K562 (cell line): Measurements from ENCODE around the gene RINL. TPM values are rescaled to one million over a fixed set of nuclear protein-coding genes. Genes with fewer than 3 reads are reported as not detected.
A peak's percentile ranks its signal among the peaks of the same experiment; 100 is the strongest.

ENCODE experiments used
- CHD1 ChIP-seq: fragments of 200-600 bp; sonication (generic); IDR thresholded peaks from one replicate; pipeline ENCODE4 v1.6.1; 2012; ENCODE audit warnings: mild to moderate bottlenecking, moderate library complexity, low read length, inconsistent platforms
- DPF2 ChIP-seq: fragments of 450-650 bp; IDR thresholded peaks from 2 replicates; pipeline ENCODE4 v1.6.1; 2016
- E4F1 ChIP-seq: fragments of 250-450 bp; sonication (Bioruptor Pico); IDR thresholded peaks from 2 replicates; pipeline ENCODE4 v1.5.0; 2021; ENCODE audit warnings: mild to moderate bottlenecking, borderline replicate concordance
- ELK3 ChIP-seq: fragments of 450-650 bp; formaldehyde crosslinking; IDR thresholded peaks from 2 replicates; pipeline ENCODE4 v1.4.0; 2020; ENCODE audit warnings: mild to moderate bottlenecking
- ESRRB ChIP-seq: fragments of 250-450 bp; sonication (Bioruptor Pico); IDR thresholded peaks from 2 replicates; pipeline ENCODE4 v1.5.0; 2020; ENCODE audit warnings: mild to moderate bottlenecking, moderate library complexity, borderline replicate concordance
- ETV6 ChIP-seq, 3 experiments: fragments of 150-350 bp in 1 of 3; sonication (generic) in 1 of 3; formaldehyde crosslinking in 1 of 3; IDR thresholded peaks; 2 replicates each; pipeline versions ENCODE4 v1.6.1 to v1.8.0; 2014 to 2022; ENCODE audit warnings: borderline replicate concordance in 2 of 3, low read depth in 2 of 3, antibody characterized with exemption in 1 of 3, low read length in 1 of 3, mild to moderate bottlenecking in 1 of 3, missing genetic modification reagents in 1 of 3
- HDAC3 ChIP-seq: fragments of 450-650 bp; IDR thresholded peaks from 2 replicates; pipeline ENCODE4 v1.6.1; 2018; ENCODE audit warnings: borderline replicate concordance, mild to moderate bottlenecking, moderate library complexity; ENCODE audit not compliant: partially characterized antibody
- KLF6 ChIP-seq: fragments of 250-450 bp; sonication (Bioruptor Pico); IDR thresholded peaks from 2 replicates; pipeline ENCODE4 v1.4.0; 2020; ENCODE audit warnings: mild to moderate bottlenecking, moderate library complexity, borderline replicate concordance
- L3MBTL2 ChIP-seq: fragments of 450-650 bp; IDR thresholded peaks from 2 replicates; pipeline ENCODE4 v1.6.1; 2016; ENCODE audit warnings: mild to moderate bottlenecking, moderate library complexity
- MTA2 ChIP-seq: fragments of 450-650 bp; IDR thresholded peaks from 2 replicates; pipeline ENCODE4 v1.6.1; 2016; ENCODE audit warnings: low read depth
- NR2F6 ChIP-seq: fragments of 450-650 bp; formaldehyde crosslinking; IDR thresholded peaks from 2 replicates; pipeline ENCODE4 v1.4.0; 2020; ENCODE audit warnings: mild to moderate bottlenecking
- PHF21A ChIP-seq: fragments of 450-650 bp; IDR thresholded peaks from 2 replicates; pipeline ENCODE4 v1.6.1; 2017; ENCODE audit warnings: low read depth, borderline replicate concordance
- POLR3A ChIP-seq: IDR thresholded peaks from 2 replicates; pipeline ENCODE4 v1.6.1; 2011; ENCODE audit warnings: borderline replicate concordance, mild to moderate bottlenecking, moderate library complexity; ENCODE audit not compliant: insufficient read length, insufficient read depth; ENCODE audit errors: extremely low read depth
- RBM14 ChIP-seq: fragments of 200-400 bp; formaldehyde crosslinking; IDR thresholded peaks from 2 replicates; pipeline ENCODE4 v1.6.1; 2018; ENCODE audit warnings: low read depth, mild to moderate bottlenecking, low read length, moderate library complexity, borderline replicate concordance; ENCODE audit not compliant: insufficient read depth
- SP2 ChIP-seq: IDR thresholded peaks from 2 replicates; pipeline ENCODE4 v1.6.1; 2011; ENCODE audit warnings: mild to moderate bottlenecking, low read depth, low read length, moderate library complexity; ENCODE audit not compliant: poor library complexity, severe bottlenecking; ENCODE audit errors: extremely low read depth
- TAF15 ChIP-seq: fragments of 200-400 bp; formaldehyde crosslinking; IDR thresholded peaks from 2 replicates; pipeline ENCODE4 v1.6.1; 2017; ENCODE audit warnings: mild to moderate bottlenecking, low read depth, low read length, moderate library complexity
- TGIF2 ChIP-seq: sonication (generic); formaldehyde crosslinking; IDR thresholded peaks from 2 replicates; pipeline ENCODE4 v1.8.1; 2022; ENCODE audit warnings: mild to moderate bottlenecking, missing genetic modification reagents, moderate library complexity
- ZKSCAN1 ChIP-seq: fragments of 150-350 bp; IDR thresholded peaks from 2 replicates; pipeline ENCODE4 v1.6.1; 2016; ENCODE audit warnings: low read depth, low read length
- ZNF12 ChIP-seq: sonication (generic); formaldehyde crosslinking; IDR thresholded peaks from 2 replicates; pipeline ENCODE4 v1.4.0; 2020; ENCODE audit warnings: mild to moderate bottlenecking, missing genetic modification reagents
- ZNF280B ChIP-seq: fragments of 250-450 bp; sonication (Bioruptor Pico); IDR thresholded peaks from 2 replicates; pipeline ENCODE4 v1.5.1; 2021; ENCODE audit warnings: mild to moderate bottlenecking
- ZNF696 ChIP-seq: fragments of 250-450 bp; sonication (Bioruptor Pico); conservative IDR thresholded peaks from 2 replicates; pipeline ENCODE4 v1.4.0; 2020; ENCODE audit warnings: mild to moderate bottlenecking, moderate library complexity
- polyA plus RNA-seq, 8 experiments: library from polyadenylated mRNA; depleted of rRNA in 4 of 8; stranded (reverse) in 5 of 8; unstranded in 3 of 8; fragments of >200 nt; fragmentation: Nextera tagmentation in 2 of 8; fragmentation: Illumina TruSeq in 1 of 8; extraction: Ambion mirVana in 2 of 8; extraction: Trizol in 1 of 8; gene quantifications; 2 replicates each; pipeline versions ENCODE4 v1.2.1 to v1.2.3, GENCODE V29; 2011 to 2014; ENCODE audit warnings: inconsistent platforms in 1 of 8, missing spikeins in 1 of 8
- total RNA-seq, 7 experiments: library from RNA; depleted of rRNA in 6 of 7; stranded (reverse); fragments of >200 nt in 6 of 7; fragmentation: Illumina TruSeq in 2 of 7; extraction: Trizol in 2 of 7; gene quantifications; 2 replicates each; pipeline versions ENCODE4 v1.2.1 to v1.2.3, GENCODE V29; 2011 to 2021; ENCODE audit warnings: low replicate concordance in 1 of 7

RINL gene
- total and polyA plus RNA-seq, 9 of the 15 experiments (the other 6 are each of a cell fraction or from before 2014, with no cell fraction given), result 0.82 to 10.9 (median 4.9) TPM

GRCh38 chr19:38898788-38899446, 20.8 kb upstream of the RINL start (continued):
- no peak for TF ChIP-seq RBM14
- TF ChIP-seq POLR3A, result no peak
- no peak for TF ChIP-seq SP2
- no peak for TF ChIP-seq CHD1
- TF ChIP-seq ZNF280B, result no peak
- TF ChIP-seq TGIF2 (CRISPR knock-in tag), result no peak
- no peak for TF ChIP-seq KLF6 (CRISPR knock-in tag)
- no peak for TF ChIP-seq PHF21A
- TF ChIP-seq ZNF696 (CRISPR knock-in tag), result no peak
- TF ChIP-seq ZNF12 (CRISPR knock-in tag), result peak; percentile 24; the same call in 1 of the 2 replicates
- TF ChIP-seq DPF2, result no peak
- TF ChIP-seq ESRRB (CRISPR knock-in tag), result no peak
- TF ChIP-seq E4F1, result no peak
- TF ChIP-seq ZKSCAN1, result no peak
- TF ChIP-seq L3MBTL2, result no peak
- no peak for TF ChIP-seq MTA2
- TF ChIP-seq NR2F6 (CRISPR knock-in tag), result 0 out of 2 replicates have a peak, but pooled peaks have one; percentile 29
- no peak for TF ChIP-seq ELK3 (CRISPR knock-in tag)
- TF ChIP-seq HDAC3, result no peak
- TF ChIP-seq TAF15, result no peak
- no peak for TF ChIP-seq ETV6 (IDR thresholded peaks at IDR 0.05; ENCODE audit: borderline replicate concordance in 1 of 2, low read depth in 2 of 2, low read length in 1 of 2)
- TF ChIP-seq ETV6 (CRISPR knock-in tag; IDR thresholded peaks at IDR 0.05; ENCODE audit: borderline replicate concordance), result no peak
